HEK293 (cell line): ENCODE data around the gene ZSCAN5B.

Experiments
- BCL6B ChIP-seq: fragments of 450-650 bp; formaldehyde crosslinking; IDR thresholded peaks from 2 replicates; pipeline ENCODE4 v1.5.1; 2017; ENCODE audit warnings: missing biosample characterization, missing genetic modification characterization
- EGR2 ChIP-seq: fragments of 450-650 bp; formaldehyde crosslinking; IDR thresholded peaks from 2 replicates; pipeline ENCODE4 v1.5.1; 2016; ENCODE audit warnings: low read depth, missing biosample characterization, missing genetic modification characterization
- KLF7 ChIP-seq: fragments of 450-650 bp; formaldehyde crosslinking; IDR thresholded peaks from 2 replicates; pipeline ENCODE4 v1.5.1; 2016; ENCODE audit warnings: missing biosample characterization, missing genetic modification characterization, borderline replicate concordance
- PRDM2 ChIP-seq: fragments of 450-650 bp; formaldehyde crosslinking; IDR thresholded peaks from 2 replicates; pipeline ENCODE4 v1.5.1; 2016; ENCODE audit warnings: missing biosample characterization, missing genetic modification characterization, borderline replicate concordance
- RBAK ChIP-seq: fragments of 450-650 bp; formaldehyde crosslinking; IDR thresholded peaks from 2 replicates; pipeline ENCODE4 v1.5.1; 2016; ENCODE audit warnings: missing biosample characterization, missing genetic modification characterization
- SP7 ChIP-seq: fragments of 450-650 bp; formaldehyde crosslinking; IDR thresholded peaks from 2 replicates; pipeline ENCODE4 v1.5.1; 2016; ENCODE audit warnings: missing biosample characterization, missing genetic modification characterization
- ZFP37 ChIP-seq: fragments of 450-650 bp; formaldehyde crosslinking; IDR thresholded peaks from 2 replicates; pipeline ENCODE4 v1.5.1; 2016; ENCODE audit warnings: missing biosample characterization, missing genetic modification characterization
- ZNF114 ChIP-seq: fragments of 450-650 bp; formaldehyde crosslinking; IDR thresholded peaks from 2 replicates; pipeline ENCODE4 v1.5.0; 2017; ENCODE audit warnings: missing biosample characterization, missing genetic modification characterization
- ZNF175 ChIP-seq: fragments of 450-650 bp; formaldehyde crosslinking; IDR thresholded peaks from 2 replicates; pipeline ENCODE4 v1.5.1; 2016; ENCODE audit warnings: missing biosample characterization, missing genetic modification characterization
- ZNF214 ChIP-seq: fragments of 450-650 bp; formaldehyde crosslinking; IDR thresholded peaks from 2 replicates; pipeline ENCODE4 v1.5.1; 2017; ENCODE audit warnings: missing biosample characterization, mild to moderate bottlenecking, missing genetic modification characterization, borderline replicate concordance
- ZNF280C ChIP-seq: fragments of 450-650 bp; formaldehyde crosslinking; IDR thresholded peaks from 2 replicates; pipeline ENCODE4 v1.5.1; 2016; ENCODE audit warnings: missing biosample characterization, missing genetic modification characterization
- ZNF280D ChIP-seq: fragments of 450-650 bp; formaldehyde crosslinking; IDR thresholded peaks from 2 replicates; pipeline ENCODE4 v1.5.1; 2016; ENCODE audit warnings: missing biosample characterization, missing genetic modification characterization
- ZNF350 ChIP-seq: fragments of 450-650 bp; formaldehyde crosslinking; IDR thresholded peaks from 2 replicates; pipeline ENCODE4 v1.5.0; 2017; ENCODE audit warnings: missing biosample characterization, mild to moderate bottlenecking, missing genetic modification characterization
- ZNF416 ChIP-seq: fragments of 450-650 bp; formaldehyde crosslinking; IDR thresholded peaks from 2 replicates; pipeline ENCODE4 v1.5.1; 2016; ENCODE audit warnings: missing biosample characterization, missing genetic modification characterization
- ZNF510 ChIP-seq: fragments of 450-650 bp; formaldehyde crosslinking; IDR thresholded peaks from 2 replicates; pipeline ENCODE4 v1.5.1; 2018; ENCODE audit warnings: mild to moderate bottlenecking, missing genetic modification characterization, missing biosample characterization; ENCODE audit not compliant: insufficient replicate concordance
- ZNF596 ChIP-seq: fragments of 450-650 bp; IDR thresholded peaks from 2 replicates; pipeline ENCODE4 v1.5.0; 2018; ENCODE audit warnings: missing biosample characterization, mild to moderate bottlenecking, missing genetic modification characterization, moderate library complexity
- ZNF639 ChIP-seq: fragments of 450-650 bp; formaldehyde crosslinking; IDR thresholded peaks from 2 replicates; pipeline ENCODE4 v1.5.1; 2016; ENCODE audit warnings: missing biosample characterization, missing genetic modification characterization
- ZNF791 ChIP-seq: fragments of 450-650 bp; formaldehyde crosslinking; IDR thresholded peaks from 2 replicates; pipeline ENCODE4 v1.5.1; 2016; ENCODE audit warnings: missing biosample characterization, missing genetic modification characterization
- ZSCAN18 ChIP-seq: fragments of 450-650 bp; formaldehyde crosslinking; IDR thresholded peaks from 2 replicates; pipeline ENCODE4 v1.5.1; 2016; ENCODE audit warnings: missing biosample characterization, missing genetic modification characterization
- ZSCAN4 ChIP-seq: fragments of 450-650 bp; formaldehyde crosslinking; IDR thresholded peaks from 2 replicates; pipeline ENCODE4 v1.5.1; 2017; ENCODE audit warnings: missing biosample characterization, missing genetic modification characterization

ZSCAN5B gene

GRCh38 chr19:56140583-56141416, 56.8 kb downstream of the ZSCAN5B start, which contains the start of gene ZNF444 (continued):
- TF ChIP-seq SP7 (tag by site-specific recombination) (peak; percentile 68; the same call in 1 of the 2 replicates), ZNF280C (tag by site-specific recombination) (no peak), ZNF350 (tag by site-specific recombination) (no peak), ZNF639 (tag by site-specific recombination) (peak; percentile 79), PRDM2 (tag by site-specific recombination) (no peak), ZNF175 (tag by site-specific recombination) (no peak), RBAK (tag by site-specific recombination) (no peak), ZSCAN18 (tag by site-specific recombination) (peak; percentile 46; the same call in 1 of the 2 replicates), ZNF596 (no peak), ZNF280D (no peak), KLF7 (no peak; the same call in 1 of the 2 replicates), ZNF416 (tag by site-specific recombination) (no peak), ZNF214 (tag by site-specific recombination) (no peak), ZSCAN4 (tag by site-specific recombination) (no peak), BCL6B (tag by site-specific recombination) (no peak), ZNF114 (no peak), ZNF791 (tag by site-specific recombination) (no peak), EGR2 (tag by site-specific recombination) (no peak), ZFP37 (tag by site-specific recombination) (no peak), ZNF510 (tag by site-specific recombination) (no peak)
